ENCODE results near the gene GOLGA7B. TPM values are rescaled to one million over a fixed set of nuclear protein-coding genes. Genes with fewer than 3 reads are reported as not detected.

Gene GOLGA7B
- total RNA-seq, 1 experiment from 2014 or later, result 1.1 TPM

DNA sequence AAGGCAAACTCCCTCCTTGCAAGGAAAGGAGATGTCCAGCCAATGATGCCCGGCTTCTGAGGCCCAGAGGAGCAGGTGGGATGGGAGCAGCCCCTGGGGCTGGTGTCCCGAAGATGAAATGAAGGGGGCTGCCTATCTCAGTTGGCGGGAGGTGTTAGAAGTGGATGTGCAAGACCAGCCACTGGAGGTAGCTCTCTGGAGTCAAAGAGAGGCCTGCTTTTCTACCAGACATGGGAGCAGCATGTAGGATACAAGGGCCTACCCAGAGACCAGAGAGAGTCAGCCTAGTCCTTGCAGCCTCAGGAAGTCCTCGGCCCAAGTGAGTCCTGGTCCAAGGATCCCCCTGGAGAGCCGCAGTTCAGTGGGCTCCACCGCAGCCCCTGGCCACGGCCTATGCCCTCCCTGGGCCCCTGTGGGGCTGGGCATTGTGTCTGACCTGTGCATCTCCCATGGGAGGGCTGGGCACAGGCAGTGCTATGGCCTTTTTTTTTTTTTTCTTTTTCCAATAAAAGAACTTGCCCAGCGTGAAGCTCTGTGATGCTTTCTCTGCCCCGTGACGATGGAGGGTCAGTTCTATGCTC, 17.7 kb downstream of the GOLGA7B start:
- no peak for TF ChIP-seq CTCF (conservative IDR thresholded peaks at IDR 0.05)
- TF ChIP-seq EZH2 (IDR thresholded peaks at IDR 0.05; ENCODE audit: low read depth), result no peak
- H3K9me3 ChIP-seq (ENCODE audit: insufficient read depth, low read depth), result no peaks in the 10 kb centered on the region
- H2AFZ ChIP-seq, result no peak overlapping the region
- H3K27ac ChIP-seq, result no peak overlapping the region
- no peak overlapping the region for H3K4me2 ChIP-seq
- no peaks in the 10 kb centered on the region for H4K20me1 ChIP-seq (ENCODE audit: insufficient read depth)
- H3K27me3 ChIP-seq (ENCODE audit: insufficient read depth, low read depth), result no peaks in the 10 kb centered on the region
- no peak overlapping the region for H3K4me3 ChIP-seq
- no peaks in the 10 kb centered on the region for H3K9me2 ChIP-seq (ENCODE audit: insufficient read depth)
- DNase-seq, result no peak
- H3K4me1 ChIP-seq (replicated peaks; ENCODE audit: insufficient read depth), result peaks cover 21% of the 10 kb centered on the region
- H3K79me2 ChIP-seq (ENCODE audit: low read depth), result no peaks in the 10 kb centered on the region
- peaks cover 9% of the 10 kb centered on the region; the same call in 1 of the 2 replicates for H3F3A ChIP-seq (ENCODE audit: insufficient read depth, low read depth)
- ChIA-PET POLR2A (ENCODE audit: unreplicated experiment) (no interaction called here), CTCF (interaction anchor here (0.6 kb wide), 1 partner anchor 174 kb away, joined by 5 read pairs; no protein-coding TSS in a partner anchor)
- H3K36me3 ChIP-seq (ENCODE audit: low read depth), result no peaks in the 10 kb centered on the region
- intact Hi-C loops (cut with micrococcal nuclease; ENCODE audit: unreplicated experiment), result no loop called here
- no TSS peak for BruUV-seq (replicated peaks)

- Histone ChIP-seq H3K79me2 (ENCODE audit: low read depth) (no peaks in the 10 kb centered on the region), H3F3A (ENCODE audit: insufficient read depth, low read depth) (peaks cover 4% of the 10 kb centered on the region; the same call in 1 of the 2 replicates), H3K4me1 (replicated peaks; ENCODE audit: insufficient read depth) (peaks cover 13% of the 10 kb centered on the region), H3K36me3 (ENCODE audit: low read depth) (no peaks in the 10 kb centered on the region), H3K27ac (no peak overlapping the region), H3K9me2 (ENCODE audit: insufficient read depth) (no peaks in the 10 kb centered on the region), H3K4me3 (no peak overlapping the region), H3K4me2 (no peak overlapping the region), H3K27me3 (ENCODE audit: insufficient read depth, low read depth) (no peaks in the 10 kb centered on the region), H3K9me3 (ENCODE audit: insufficient read depth, low read depth) (no peaks in the 10 kb centered on the region), H4K20me1 (ENCODE audit: insufficient read depth) (no peaks in the 10 kb centered on the region), H2AFZ (no peak overlapping the region)
- intact Hi-C loops (cut with micrococcal nuclease; ENCODE audit: unreplicated experiment), result no loop called here
- ChIA-PET CTCF (interaction anchor here (0.6 kb wide), 2 partner anchors 13 to 173 kb away, joined by 3 to 5 read pairs; no protein-coding TSS in a partner anchor), POLR2A (ENCODE audit: unreplicated experiment) (interaction anchor here (0.7 kb wide), 1 partner anchor 8 kb away, joined by 3 read pairs; no protein-coding TSS in a partner anchor)
- TF ChIP-seq CTCF (conservative IDR thresholded peaks at IDR 0.05) (no peak), EZH2 (IDR thresholded peaks at IDR 0.05; ENCODE audit: low read depth) (no peak)
- no peak for DNase-seq
- BruUV-seq (replicated peaks), result no TSS peak
Measured at GRCh38 chr10:97868134-97868685, 18.6 kb downstream of the GOLGA7B start.

DNA sequence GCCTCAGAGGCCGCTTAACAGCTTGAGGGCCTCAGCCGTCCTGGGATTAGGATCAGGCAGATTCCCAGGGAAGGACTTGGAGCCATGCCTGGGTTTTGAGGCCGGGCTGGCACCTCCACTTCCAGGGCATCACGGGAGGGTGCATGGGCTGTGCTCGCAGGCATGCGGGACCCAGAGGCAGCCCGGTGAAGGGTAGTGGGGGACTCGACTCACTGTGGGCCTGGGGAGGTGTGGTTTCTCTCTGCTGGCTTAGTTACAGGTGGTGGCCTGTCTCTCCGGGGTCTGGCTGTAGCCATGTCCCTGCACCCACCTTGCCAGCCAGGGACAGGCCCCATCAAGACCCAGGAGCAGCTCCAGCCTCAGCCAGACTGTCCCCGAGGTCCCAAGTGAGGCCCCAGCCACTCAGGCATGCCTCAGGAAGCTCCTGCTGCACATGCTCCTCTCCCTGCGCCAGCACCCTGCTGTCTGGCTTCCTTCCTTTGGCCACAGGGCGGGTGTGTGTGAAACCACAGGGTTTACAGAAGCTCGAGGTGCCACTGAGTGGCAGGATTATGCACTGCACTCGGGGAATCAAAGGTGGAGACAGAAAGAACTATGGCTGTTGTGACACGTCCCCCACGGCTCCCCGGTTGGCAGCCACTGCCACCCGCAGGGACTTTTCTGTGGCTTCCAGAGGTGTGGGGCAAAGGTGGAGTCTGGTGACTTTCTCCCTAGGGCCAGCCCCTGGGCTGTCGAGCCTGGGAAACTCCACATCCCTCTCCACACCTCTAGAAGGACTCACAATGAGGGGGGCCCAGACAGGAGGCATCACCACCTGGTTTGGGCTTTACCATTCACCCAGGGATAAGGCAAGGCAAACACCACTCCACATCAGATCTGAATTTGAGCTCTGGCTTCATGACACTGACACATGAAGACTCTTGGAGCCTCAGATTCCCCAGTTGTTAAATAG, 19.7 kb downstream of the GOLGA7B start:
- H3K4me1 ChIP-seq (replicated peaks; ENCODE audit: insufficient read depth), result peaks cover 13% of the 10 kb centered on the region

More for the DNA sequence above, 19.7 kb downstream of the GOLGA7B start:
- Histone ChIP-seq H3K79me2 (ENCODE audit: low read depth) (no peaks in the 10 kb centered on the region), H3K9me3 (ENCODE audit: insufficient read depth, low read depth) (no peaks in the 10 kb centered on the region), H3F3A (ENCODE audit: insufficient read depth, low read depth) (peaks cover 4% of the 10 kb centered on the region; the same call in 1 of the 2 replicates), H2AFZ (no peak overlapping the region), H4K20me1 (ENCODE audit: insufficient read depth) (no peaks in the 10 kb centered on the region), H3K36me3 (ENCODE audit: low read depth) (no peaks in the 10 kb centered on the region), H3K27me3 (ENCODE audit: insufficient read depth, low read depth) (no peaks in the 10 kb centered on the region), H3K4me2 (peak overlapping the region; percentile 54), H3K4me3 (no peak overlapping the region), H3K9me2 (ENCODE audit: insufficient read depth) (no peaks in the 10 kb centered on the region), H3K27ac (no peak overlapping the region)
- ChIA-PET CTCF (interaction anchor here (1.0 to 1.3 kb wide), 2 partner anchors 77 to 79 kb away, joined by 4 read pairs; no protein-coding TSS in a partner anchor), POLR2A (ENCODE audit: unreplicated experiment) (interaction anchor here (0.7 kb wide), 1 partner anchor 9 kb away, joined by 3 read pairs; no protein-coding TSS in a partner anchor)
- TF ChIP-seq CTCF (conservative IDR thresholded peaks at IDR 0.05), result peak; percentile 75
- TF ChIP-seq EZH2 (IDR thresholded peaks at IDR 0.05; ENCODE audit: low read depth), result no peak
- no TSS peak for BruUV-seq (replicated peaks)
- DNase-seq, result peak; percentile 72 to 82
- intact Hi-C loops (cut with micrococcal nuclease; ENCODE audit: unreplicated experiment), result loop anchor here (1.0 kb wide), 2 partner anchors 77 to 110 kb away; no protein-coding TSS in a partner anchor
